GM23338 (cell line): ENCODE measurements around the gene SMAD3. TPM values are rescaled to one million over a fixed set of nuclear protein-coding genes. Genes with fewer than 3 reads are reported as not detected.

Source experiments
- ATAC-seq: fragments of 200-7000 bp; cut with Tn5 transposase; 3 replicates; pipeline ENCODE4 v1.9.1; 2020
- DNase-seq: peaks from one replicate; pipeline ENCODE4 v3.0.0-alpha.2; 2015; ENCODE audit warnings: low spot score
- H2AFZ ChIP-seq: fragments of 200-600 bp; sonication (generic); 2 replicates; pipeline ENCODE4 v1.8.0; 2016; ENCODE audit warnings: antibody characterized with exemption, mild to moderate bottlenecking, moderate library complexity
- H3F3A ChIP-seq: fragments of 200-600 bp; sonication (generic); replicated peaks from 2 replicates; pipeline ENCODE4 v1.8.0; 2017; ENCODE audit warnings: antibody characterized with exemption, mixed run types, low read depth
- H3K27ac ChIP-seq: fragments of 200-600 bp; sonication (generic); 2 replicates; pipeline ENCODE4 v1.6.1; 2016; ENCODE audit warnings: low read depth
- H3K27me3 ChIP-seq: fragments of 200-600 bp; sonication (generic); 2 replicates; pipeline ENCODE4 v1.8.0; 2016; ENCODE audit warnings: mild to moderate bottlenecking, mixed run types, moderate library complexity; ENCODE audit not compliant: insufficient read depth
- H3K36me3 ChIP-seq: fragments of 200-600 bp; sonication (generic); 2 replicates; pipeline ENCODE4 v1.8.0; 2016; ENCODE audit warnings: mild to moderate bottlenecking; ENCODE audit not compliant: insufficient read depth
- H3K4me1 ChIP-seq: fragments of 200-600 bp; sonication (generic); 2 replicates; pipeline ENCODE4 v1.8.0; 2016; ENCODE audit warnings: mild to moderate bottlenecking, moderate library complexity; ENCODE audit not compliant: insufficient read depth
- H3K4me2 ChIP-seq: fragments of 200-600 bp; sonication (generic); 2 replicates; pipeline ENCODE4 v1.7.1; 2017; ENCODE audit warnings: mixed run types
- H3K4me3 ChIP-seq: fragments of 200-600 bp; sonication (generic); 2 replicates; pipeline ENCODE4 v1.6.1; 2016; ENCODE audit warnings: mixed run types
- H3K79me2 ChIP-seq: fragments of 200-600 bp; sonication (generic); replicated peaks from 2 replicates; pipeline ENCODE4 v1.8.0; 2017; ENCODE audit warnings: mild to moderate bottlenecking; ENCODE audit not compliant: insufficient read depth
- H3K9me2 ChIP-seq: fragments of 200-600 bp; sonication (generic); 2 replicates; pipeline ENCODE4 v1.8.0; 2017; ENCODE audit not compliant: insufficient read depth
- H4K20me1 ChIP-seq: fragments of 200-600 bp; sonication (generic); replicated peaks from 2 replicates; pipeline ENCODE4 v1.8.0; 2017; ENCODE audit warnings: mild to moderate bottlenecking; ENCODE audit not compliant: insufficient read depth
- H3K27ac Mint-ChIP-seq: 2 replicates; pipeline ENCODE4 v1.8.0; 2020; ENCODE audit warnings: inconsistent platforms, mild to moderate bottlenecking, moderate library complexity, mixed read lengths
- H3K27me3 Mint-ChIP-seq: 3 replicates; pipeline ENCODE4 v1.8.0; 2022; ENCODE audit warnings: low read depth, mild to moderate bottlenecking, moderate library complexity, mixed read lengths, inconsistent platforms; ENCODE audit not compliant: insufficient read depth, poor library complexity
- H3K36me3 Mint-ChIP-seq: 3 replicates; pipeline ENCODE4 v1.8.0; 2021; ENCODE audit warnings: low read depth, mild to moderate bottlenecking, inconsistent platforms, moderate library complexity, mixed read lengths
- H3K4me1 Mint-ChIP-seq: 3 replicates; pipeline ENCODE4 v1.8.0; 2020; ENCODE audit warnings: mild to moderate bottlenecking, inconsistent platforms, mixed read lengths
- H3K4me3 Mint-ChIP-seq: 3 replicates; pipeline ENCODE4 v1.8.0; 2021; ENCODE audit warnings: moderate library complexity, mild to moderate bottlenecking, inconsistent platforms, mixed read lengths
- H3K9me3 Mint-ChIP-seq: 3 replicates; pipeline ENCODE4 v1.8.0; 2020; ENCODE audit warnings: moderate library complexity, mild to moderate bottlenecking, inconsistent platforms, mixed read lengths
- CREB1 ChIP-seq: fragments of 250-450 bp; sonication (Bioruptor Pico); IDR thresholded peaks from 2 replicates; pipeline ENCODE4 v1.5.0; 2020; ENCODE audit warnings: low read depth, mild to moderate bottlenecking, moderate library complexity
- POLR2AphosphoS5 ChIP-seq: IDR thresholded peaks from 2 replicates; pipeline ENCODE4 v1.6.1; 2016; ENCODE audit warnings: antibody characterized with exemption, low read depth
- STAT1 ChIP-seq: IDR thresholded peaks from one replicate; pipeline ENCODE4 v1.6.1; 2016; ENCODE audit warnings: antibody characterized with exemption; ENCODE audit not compliant: unreplicated experiment
- ZNF114 ChIP-seq: fragments of 250-450 bp; sonication (Bioruptor Pico); IDR thresholded peaks from 2 replicates; pipeline ENCODE4 v1.5.0; 2020; ENCODE audit warnings: mild to moderate bottlenecking, moderate library complexity
- polyA plus RNA-seq: library from polyadenylated mRNA; unstranded; fragments of >200 nt; fragmentation: Nextera tagmentation; extraction: Ambion mirVana; gene quantifications from 2 replicates; pipeline ENCODE4 v1.2.1, GENCODE V29; 2016
- total RNA-seq: library from RNA; depleted of rRNA; stranded (reverse); fragments of >200 nt; shearing (Covaris generic); gene quantifications from 2 replicates; pipeline ENCODE4 v1.2.3, GENCODE V29; 2014
- TF ChIP-seq, protein P1 (sequence below), 2 experiments: fragments of 200-600 bp in 1 of 2; sonication (generic) in 1 of 2; conservative IDR thresholded peaks; 2 replicates each; pipeline versions ENCODE4 v1.5.1 to v1.6.1; 2016 to 2017; ENCODE audit warnings: antibody characterized with exemption in 2 of 2, low read depth in 2 of 2, mild to moderate bottlenecking in 2 of 2, moderate library complexity in 1 of 2
- TF ChIP-seq, protein P2 (sequence below): fragments of 250-450 bp; sonication (Bioruptor Pico); IDR thresholded peaks from 2 replicates; pipeline ENCODE4 v1.5.0; 2020; ENCODE audit warnings: mild to moderate bottlenecking, moderate library complexity

The SMAD3 gene
- total and polyA plus RNA-seq, 2 experiments from 2014 or later = 4.9 to 11.6 TPM

DNA sequence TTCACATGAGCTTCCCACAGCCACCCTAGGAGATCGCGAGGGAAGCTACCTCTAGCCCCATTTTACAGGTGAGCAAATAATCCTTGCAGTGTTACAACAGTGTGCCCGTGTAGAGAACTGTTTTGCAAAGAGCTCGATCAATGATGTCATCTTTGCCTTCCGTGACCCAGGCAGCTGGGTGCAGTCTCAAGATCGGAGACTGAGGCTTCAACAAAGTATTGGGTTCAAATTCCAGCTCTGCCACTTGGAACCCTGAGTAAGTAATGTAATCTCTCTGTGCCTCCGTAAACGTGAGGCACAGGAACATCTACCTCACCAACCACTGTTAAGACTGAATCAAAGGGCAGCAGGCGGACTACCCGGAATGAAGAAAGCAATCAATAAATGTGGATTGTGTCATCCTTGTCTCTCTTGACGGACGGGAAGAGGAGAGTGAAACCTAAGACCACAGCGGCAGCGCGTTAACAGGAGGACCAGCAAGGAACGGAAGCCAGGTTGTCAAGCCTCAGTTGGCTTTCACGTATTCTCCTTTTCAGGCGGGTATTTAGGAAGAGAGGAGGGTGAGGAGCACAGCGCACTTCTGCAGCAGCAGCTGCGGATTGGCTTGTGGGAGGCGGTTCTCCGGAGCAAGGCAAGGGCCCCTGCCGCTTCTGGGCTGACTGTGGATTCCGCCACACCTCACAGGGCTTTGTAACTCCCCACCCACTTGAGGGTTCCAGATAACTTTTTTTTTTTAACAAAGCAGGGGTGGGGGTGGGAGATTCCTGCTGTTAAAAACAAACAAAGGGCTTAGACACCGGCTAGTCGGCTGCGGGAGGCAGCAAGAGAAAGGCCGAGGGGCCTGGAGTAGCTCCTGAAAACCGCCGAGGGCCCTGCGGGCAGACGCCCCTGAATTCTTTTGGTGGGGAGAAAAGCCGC lies 1.5 kb upstream of the SMAD3 start (continued):
- no peak for TF ChIP-seq ZNF114 (CRISPR knock-in tag)
- 0 out of 2 replicates have a peak, but pooled peaks have one; percentile 17 for TF ChIP-seq CREB1 (CRISPR knock-in tag)

DNA sequence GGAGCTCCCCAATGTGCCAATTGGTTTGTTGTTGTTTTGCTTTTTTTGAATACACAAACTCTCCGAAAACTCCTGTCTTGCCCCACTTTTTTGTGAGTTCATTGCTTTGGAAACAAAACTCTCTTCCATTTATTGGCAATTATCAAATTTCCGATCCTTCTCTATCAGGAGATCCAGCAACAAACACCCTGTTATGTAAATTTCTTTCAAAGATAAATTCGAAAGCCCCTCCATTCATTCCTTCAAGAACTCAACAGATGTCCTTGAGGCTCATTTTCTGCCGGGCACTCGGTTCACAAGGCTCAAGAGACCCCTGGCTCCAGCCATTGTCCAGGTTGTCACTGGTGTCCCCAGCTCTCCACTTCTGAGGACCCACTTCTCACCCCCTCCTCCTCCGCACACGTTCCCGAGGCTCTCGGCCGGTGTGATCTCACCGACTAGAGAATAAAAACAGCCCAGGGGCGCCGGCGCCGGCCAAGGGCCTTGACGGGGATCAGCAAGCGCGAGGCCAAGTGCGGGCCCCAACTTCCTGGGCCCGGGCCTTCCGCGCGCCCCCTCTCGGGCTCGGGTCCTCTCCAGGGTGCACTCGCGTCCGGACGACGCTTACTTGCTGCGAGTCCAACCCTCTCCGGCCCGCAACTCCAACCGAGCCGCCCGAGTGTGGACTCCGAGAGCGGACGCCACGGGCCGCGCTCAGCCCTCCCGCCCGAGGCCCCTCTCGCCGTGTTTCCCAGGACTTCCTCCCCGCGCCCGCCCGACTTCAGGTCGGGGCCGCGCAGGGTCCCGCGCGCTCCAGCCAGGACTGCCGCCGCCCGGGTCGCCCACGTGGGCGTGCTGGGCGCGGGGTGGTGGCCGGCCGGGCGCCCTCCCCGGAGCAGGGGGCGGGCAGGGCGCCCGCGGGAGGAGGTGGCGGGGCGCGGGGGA lies 533 bp upstream of the SMAD3 start:
- H3K4me2 ChIP-seq = peak overlapping the region; percentile 76
- H2AFZ ChIP-seq = no peak overlapping the region
- no peaks in the 10 kb centered on the region for H3K9me2 ChIP-seq
- peaks cover 72% of the 10 kb centered on the region for H3K27me3 ChIP-seq
- H3K4me1 ChIP-seq = peaks cover 30% of the 10 kb centered on the region
- peaks cover 6% of the 10 kb centered on the region for H4K20me1 ChIP-seq
- peak overlapping the region; percentile 5; the same call in 1 of the 2 replicates for H3K27ac Mint-ChIP-seq
- ATAC-seq (peak; percentile 37), DNase-seq (peak; percentile 81)
- H3K9me3 Mint-ChIP-seq = no peaks in the 10 kb centered on the region; the same call in 2 of the 3 replicates
- peaks cover 59% of the 10 kb centered on the region for H3K27me3 Mint-ChIP-seq
- TF ChIP-seq STAT1 (no peak), POLR2AphosphoS5 (peak; percentile 11)
- TF ChIP-seq, protein P1, sequence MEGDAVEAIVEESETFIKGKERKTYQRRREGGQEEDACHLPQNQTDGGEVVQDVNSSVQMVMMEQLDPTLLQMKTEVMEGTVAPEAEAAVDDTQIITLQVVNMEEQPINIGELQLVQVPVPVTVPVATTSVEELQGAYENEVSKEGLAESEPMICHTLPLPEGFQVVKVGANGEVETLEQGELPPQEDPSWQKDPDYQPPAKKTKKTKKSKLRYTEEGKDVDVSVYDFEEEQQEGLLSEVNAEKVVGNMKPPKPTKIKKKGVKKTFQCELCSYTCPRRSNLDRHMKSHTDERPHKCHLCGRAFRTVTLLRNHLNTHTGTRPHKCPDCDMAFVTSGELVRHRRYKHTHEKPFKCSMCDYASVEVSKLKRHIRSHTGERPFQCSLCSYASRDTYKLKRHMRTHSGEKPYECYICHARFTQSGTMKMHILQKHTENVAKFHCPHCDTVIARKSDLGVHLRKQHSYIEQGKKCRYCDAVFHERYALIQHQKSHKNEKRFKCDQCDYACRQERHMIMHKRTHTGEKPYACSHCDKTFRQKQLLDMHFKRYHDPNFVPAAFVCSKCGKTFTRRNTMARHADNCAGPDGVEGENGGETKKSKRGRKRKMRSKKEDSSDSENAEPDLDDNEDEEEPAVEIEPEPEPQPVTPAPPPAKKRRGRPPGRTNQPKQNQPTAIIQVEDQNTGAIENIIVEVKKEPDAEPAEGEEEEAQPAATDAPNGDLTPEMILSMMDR (conservative IDR thresholded peaks at IDR 0.05; ENCODE audit: low read depth in 2 of 2) = 0 out of 4 replicates have a peak, but pooled peaks have one; percentile 10 to 12
- H3K36me3 ChIP-seq = no peaks in the 10 kb centered on the region
- H3F3A ChIP-seq = peaks cover 5% of the 10 kb centered on the region
- H3K4me3 ChIP-seq = peak overlapping the region; percentile 93
- peak overlapping the region; percentile 12 for H3K27ac ChIP-seq
- no peaks in the 10 kb centered on the region for H3K36me3 Mint-ChIP-seq
- H3K4me3 Mint-ChIP-seq = peak overlapping the region; percentile 74
- peaks cover 38% of the 10 kb centered on the region for H3K4me1 Mint-ChIP-seq
- peaks cover 36% of the 10 kb centered on the region for H3K79me2 ChIP-seq

DNA sequence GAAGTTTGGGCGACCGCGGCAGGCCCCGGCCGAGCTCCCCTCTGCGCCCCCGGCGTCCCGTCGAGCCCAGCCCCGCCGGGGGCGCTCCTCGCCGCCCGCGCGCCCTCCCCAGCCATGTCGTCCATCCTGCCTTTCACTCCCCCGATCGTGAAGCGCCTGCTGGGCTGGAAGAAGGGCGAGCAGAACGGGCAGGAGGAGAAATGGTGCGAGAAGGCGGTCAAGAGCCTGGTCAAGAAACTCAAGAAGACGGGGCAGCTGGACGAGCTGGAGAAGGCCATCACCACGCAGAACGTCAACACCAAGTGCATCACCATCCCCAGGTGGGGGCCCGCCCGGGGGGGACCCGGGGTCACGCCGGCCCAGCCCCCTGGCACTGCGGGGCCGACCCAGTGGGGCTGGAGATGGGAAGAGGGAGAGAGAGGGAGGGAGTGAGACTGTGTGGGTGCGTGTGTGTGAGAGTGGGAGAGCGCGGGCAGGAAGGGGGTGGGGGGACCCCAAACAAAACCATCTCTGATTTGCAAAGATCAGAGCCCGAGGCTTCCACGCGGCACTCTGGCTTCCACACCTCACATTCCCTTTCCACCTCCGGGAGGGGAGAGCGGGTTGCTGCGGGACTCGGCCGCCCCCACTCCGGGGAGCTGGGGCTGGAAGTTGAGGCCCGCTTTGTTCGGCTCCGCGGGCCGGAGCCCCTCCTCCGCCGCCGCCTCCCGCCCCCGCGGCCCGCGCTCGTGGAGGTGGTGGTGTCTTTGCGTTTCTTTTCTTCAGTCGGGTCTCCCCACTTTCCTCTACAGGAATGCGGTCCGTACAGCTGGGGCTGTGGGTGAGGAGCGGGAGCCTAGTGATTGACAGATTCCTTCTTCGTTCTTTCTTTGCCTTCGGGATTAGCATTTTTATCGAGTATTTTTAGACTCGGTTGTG lies 898 bp downstream of the SMAD3 start:
- Mint-ChIP-seq H3K4me3 (peak overlapping the region; percentile 95), H3K9me3 (no peaks in the 10 kb centered on the region; the same call in 2 of the 3 replicates), H3K27ac (no peak overlapping the region), H3K36me3 (no peaks in the 10 kb centered on the region; the same call in 2 of the 3 replicates), H3K27me3 (peaks cover 60% of the 10 kb centered on the region), H3K4me1 (peaks cover 50% of the 10 kb centered on the region)
- H3F3A ChIP-seq = peaks cover 5% of the 10 kb centered on the region
- peaks cover 45% of the 10 kb centered on the region for H3K79me2 ChIP-seq
- peak; percentile 67 for DNase-seq
- peak overlapping the region; percentile 93 for H3K4me3 ChIP-seq
- H3K27ac ChIP-seq = no peak overlapping the region
- H2AFZ ChIP-seq = peak overlapping the region; percentile 78
- H3K36me3 ChIP-seq = no peaks in the 10 kb centered on the region
- H3K4me2 ChIP-seq = peak overlapping the region; percentile 76
- H3K9me2 ChIP-seq = no peaks in the 10 kb centered on the region
- peaks cover 30% of the 10 kb centered on the region for H3K4me1 ChIP-seq
- H4K20me1 ChIP-seq = peaks cover 7% of the 10 kb centered on the region
- peaks cover 62% of the 10 kb centered on the region for H3K27me3 ChIP-seq
- peak; percentile 1 for ATAC-seq
- no peak for TF ChIP-seq STAT1
- TF ChIP-seq, protein P2, sequence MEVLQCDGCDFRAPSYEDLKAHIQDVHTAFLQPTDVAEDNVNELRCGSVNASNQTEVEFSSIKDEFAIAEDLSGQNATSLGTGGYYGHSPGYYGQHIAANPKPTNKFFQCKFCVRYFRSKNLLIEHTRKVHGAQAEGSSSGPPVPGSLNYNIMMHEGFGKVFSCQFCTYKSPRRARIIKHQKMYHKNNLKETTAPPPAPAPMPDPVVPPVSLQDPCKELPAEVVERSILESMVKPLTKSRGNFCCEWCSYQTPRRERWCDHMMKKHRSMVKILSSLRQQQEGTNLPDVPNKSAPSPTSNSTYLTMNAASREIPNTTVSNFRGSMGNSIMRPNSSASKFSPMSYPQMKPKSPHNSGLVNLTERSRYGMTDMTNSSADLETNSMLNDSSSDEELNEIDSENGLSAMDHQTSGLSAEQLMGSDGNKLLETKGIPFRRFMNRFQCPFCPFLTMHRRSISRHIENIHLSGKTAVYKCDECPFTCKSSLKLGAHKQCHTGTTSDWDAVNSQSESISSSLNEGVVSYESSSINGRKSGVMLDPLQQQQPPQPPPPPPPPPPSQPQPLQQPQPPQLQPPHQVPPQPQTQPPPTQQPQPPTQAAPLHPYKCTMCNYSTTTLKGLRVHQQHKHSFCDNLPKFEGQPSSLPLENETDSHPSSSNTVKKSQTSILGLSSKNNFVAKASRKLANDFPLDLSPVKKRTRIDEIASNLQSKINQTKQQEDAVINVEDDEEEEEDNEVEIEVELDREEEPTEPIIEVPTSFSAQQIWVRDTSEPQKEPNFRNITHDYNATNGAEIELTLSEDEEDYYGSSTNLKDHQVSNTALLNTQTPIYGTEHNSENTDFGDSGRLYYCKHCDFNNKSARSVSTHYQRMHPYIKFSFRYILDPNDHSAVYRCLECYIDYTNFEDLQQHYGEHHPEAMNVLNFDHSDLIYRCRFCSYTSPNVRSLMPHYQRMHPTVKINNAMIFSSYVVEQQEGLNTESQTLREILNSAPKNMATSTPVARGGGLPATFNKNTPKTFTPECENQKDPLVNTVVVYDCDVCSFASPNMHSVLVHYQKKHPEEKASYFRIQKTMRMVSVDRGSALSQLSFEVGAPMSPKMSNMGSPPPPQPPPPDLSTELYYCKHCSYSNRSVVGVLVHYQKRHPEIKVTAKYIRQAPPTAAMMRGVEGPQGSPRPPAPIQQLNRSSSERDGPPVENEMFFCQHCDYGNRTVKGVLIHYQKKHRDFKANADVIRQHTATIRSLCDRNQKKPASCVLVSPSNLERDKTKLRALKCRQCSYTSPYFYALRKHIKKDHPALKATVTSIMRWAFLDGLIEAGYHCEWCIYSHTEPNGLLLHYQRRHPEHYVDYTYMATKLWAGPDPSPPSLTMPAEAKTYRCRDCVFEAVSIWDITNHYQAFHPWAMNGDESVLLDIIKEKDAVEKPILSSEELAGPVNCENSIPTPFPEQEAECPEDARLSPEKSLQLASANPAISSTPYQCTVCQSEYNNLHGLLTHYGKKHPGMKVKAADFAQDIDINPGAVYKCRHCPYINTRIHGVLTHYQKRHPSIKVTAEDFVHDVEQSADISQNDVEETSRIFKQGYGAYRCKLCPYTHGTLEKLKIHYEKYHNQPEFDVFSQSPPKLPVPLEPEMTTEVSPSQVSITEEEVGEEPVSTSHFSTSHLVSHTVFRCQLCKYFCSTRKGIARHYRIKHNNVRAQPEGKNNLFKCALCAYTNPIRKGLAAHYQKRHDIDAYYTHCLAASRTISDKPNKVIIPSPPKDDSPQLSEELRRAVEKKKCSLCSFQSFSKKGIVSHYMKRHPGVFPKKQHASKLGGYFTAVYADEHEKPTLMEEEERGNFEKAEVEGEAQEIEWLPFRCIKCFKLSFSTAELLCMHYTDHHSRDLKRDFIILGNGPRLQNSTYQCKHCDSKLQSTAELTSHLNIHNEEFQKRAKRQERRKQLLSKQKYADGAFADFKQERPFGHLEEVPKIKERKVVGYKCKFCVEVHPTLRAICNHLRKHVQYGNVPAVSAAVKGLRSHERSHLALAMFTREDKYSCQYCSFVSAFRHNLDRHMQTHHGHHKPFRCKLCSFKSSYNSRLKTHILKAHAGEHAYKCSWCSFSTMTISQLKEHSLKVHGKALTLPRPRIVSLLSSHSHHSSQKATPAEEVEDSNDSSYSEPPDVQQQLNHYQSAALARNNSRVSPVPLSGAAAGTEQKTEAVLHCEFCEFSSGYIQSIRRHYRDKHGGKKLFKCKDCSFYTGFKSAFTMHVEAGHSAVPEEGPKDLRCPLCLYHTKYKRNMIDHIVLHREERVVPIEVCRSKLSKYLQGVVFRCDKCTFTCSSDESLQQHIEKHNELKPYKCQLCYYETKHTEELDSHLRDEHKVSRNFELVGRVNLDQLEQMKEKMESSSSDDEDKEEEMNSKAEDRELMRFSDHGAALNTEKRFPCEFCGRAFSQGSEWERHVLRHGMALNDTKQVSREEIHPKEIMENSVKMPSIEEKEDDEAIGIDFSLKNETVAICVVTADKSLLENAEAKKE (CRISPR knock-in tag) = no peak
